ENCODE data around the gene CALML5. TPM values are rescaled to one million over a fixed set of nuclear protein-coding genes. Genes with fewer than 3 reads are reported as not detected.

CALML5 gene
- total RNA-seq, 1 experiment from 2014 or later, result not detected

DNA sequence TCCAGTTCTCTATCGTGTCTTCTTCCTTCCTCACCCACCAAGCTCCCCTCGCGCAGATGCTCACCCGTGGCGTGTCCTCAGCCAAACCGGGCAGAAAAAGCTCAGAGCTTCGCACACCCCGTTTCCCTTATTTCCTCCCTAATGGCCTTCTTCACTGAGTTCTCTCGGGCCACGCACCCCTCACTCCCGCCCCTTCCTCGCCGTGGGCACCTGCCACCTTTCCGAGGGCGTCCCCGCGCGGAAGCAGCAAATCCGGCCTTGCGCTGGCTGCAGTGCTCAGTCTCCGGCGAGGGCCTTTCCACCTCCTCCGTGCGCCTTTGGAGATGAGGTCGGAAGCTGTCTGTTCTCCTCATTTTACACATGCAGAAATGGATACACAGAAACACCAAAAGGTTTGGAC lies 13.0 kb upstream of the CALML5 start:
- no peak overlapping the region; the same call in none of the 2 replicates for H3K27ac Mint-ChIP-seq
- H3K27me3 Mint-ChIP-seq (ENCODE audit: low read depth), result no peaks in the 10 kb centered on the region; the same call in 1 of the 2 replicates
- no peak overlapping the region for H3K4me3 Mint-ChIP-seq
- H3K36me3 Mint-ChIP-seq, result no peaks in the 10 kb centered on the region
- DNase-seq (ENCODE audit: low spot score), result no peak
- ChIA-PET CTCF (no interaction called here), POLR2A (interaction anchor here (0.7 kb wide), 1 partner anchor 669 kb away, joined by 3 read pairs; no protein-coding TSS in a partner anchor)
- ATAC-seq, result no peak
- H3K4me1 Mint-ChIP-seq, result peaks cover 16% of the 10 kb centered on the region
- TF ChIP-seq, protein P1, sequence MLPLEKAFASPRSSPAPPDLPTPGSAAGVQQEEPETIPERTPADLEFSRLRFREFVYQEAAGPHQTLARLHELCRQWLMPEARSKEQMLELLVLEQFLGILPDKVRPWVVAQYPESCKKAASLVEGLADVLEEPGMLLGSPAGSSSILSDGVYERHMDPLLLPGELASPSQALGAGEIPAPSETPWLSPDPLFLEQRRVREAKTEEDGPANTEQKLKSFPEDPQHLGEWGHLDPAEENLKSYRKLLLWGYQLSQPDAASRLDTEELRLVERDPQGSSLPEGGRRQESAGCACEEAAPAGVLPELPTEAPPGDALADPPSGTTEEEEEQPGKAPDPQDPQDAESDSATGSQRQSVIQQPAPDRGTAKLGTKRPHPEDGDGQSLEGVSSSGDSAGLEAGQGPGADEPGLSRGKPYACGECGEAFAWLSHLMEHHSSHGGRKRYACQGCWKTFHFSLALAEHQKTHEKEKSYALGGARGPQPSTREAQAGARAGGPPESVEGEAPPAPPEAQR (CRISPR knock-in tag; IDR thresholded peaks at IDR 0.05), result no peak
- no peak for TF ChIP-seq CBFB (CRISPR knock-in tag; IDR thresholded peaks at IDR 0.05; ENCODE audit: low read depth)
- no peak for TF ChIP-seq ZNF138 (CRISPR knock-in tag; conservative IDR thresholded peaks at IDR 0.05)
- TF ChIP-seq, protein P2, sequence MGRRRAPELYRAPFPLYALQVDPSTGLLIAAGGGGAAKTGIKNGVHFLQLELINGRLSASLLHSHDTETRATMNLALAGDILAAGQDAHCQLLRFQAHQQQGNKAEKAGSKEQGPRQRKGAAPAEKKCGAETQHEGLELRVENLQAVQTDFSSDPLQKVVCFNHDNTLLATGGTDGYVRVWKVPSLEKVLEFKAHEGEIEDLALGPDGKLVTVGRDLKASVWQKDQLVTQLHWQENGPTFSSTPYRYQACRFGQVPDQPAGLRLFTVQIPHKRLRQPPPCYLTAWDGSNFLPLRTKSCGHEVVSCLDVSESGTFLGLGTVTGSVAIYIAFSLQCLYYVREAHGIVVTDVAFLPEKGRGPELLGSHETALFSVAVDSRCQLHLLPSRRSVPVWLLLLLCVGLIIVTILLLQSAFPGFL (CRISPR knock-in tag; IDR thresholded peaks at IDR 0.05; ENCODE audit: borderline replicate concordance), result no peak
- TF ChIP-seq, protein P3, sequence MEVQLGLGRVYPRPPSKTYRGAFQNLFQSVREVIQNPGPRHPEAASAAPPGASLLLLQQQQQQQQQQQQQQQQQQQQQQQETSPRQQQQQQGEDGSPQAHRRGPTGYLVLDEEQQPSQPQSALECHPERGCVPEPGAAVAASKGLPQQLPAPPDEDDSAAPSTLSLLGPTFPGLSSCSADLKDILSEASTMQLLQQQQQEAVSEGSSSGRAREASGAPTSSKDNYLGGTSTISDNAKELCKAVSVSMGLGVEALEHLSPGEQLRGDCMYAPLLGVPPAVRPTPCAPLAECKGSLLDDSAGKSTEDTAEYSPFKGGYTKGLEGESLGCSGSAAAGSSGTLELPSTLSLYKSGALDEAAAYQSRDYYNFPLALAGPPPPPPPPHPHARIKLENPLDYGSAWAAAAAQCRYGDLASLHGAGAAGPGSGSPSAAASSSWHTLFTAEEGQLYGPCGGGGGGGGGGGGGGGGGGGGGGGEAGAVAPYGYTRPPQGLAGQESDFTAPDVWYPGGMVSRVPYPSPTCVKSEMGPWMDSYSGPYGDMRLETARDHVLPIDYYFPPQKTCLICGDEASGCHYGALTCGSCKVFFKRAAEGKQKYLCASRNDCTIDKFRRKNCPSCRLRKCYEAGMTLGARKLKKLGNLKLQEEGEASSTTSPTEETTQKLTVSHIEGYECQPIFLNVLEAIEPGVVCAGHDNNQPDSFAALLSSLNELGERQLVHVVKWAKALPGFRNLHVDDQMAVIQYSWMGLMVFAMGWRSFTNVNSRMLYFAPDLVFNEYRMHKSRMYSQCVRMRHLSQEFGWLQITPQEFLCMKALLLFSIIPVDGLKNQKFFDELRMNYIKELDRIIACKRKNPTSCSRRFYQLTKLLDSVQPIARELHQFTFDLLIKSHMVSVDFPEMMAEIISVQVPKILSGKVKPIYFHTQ (CRISPR knock-in tag; IDR thresholded peaks at IDR 0.05), result no peak
- no peak for TF ChIP-seq PRRX2 (CRISPR knock-in tag; IDR thresholded peaks at IDR 0.05)
- TF ChIP-seq, protein P4, sequence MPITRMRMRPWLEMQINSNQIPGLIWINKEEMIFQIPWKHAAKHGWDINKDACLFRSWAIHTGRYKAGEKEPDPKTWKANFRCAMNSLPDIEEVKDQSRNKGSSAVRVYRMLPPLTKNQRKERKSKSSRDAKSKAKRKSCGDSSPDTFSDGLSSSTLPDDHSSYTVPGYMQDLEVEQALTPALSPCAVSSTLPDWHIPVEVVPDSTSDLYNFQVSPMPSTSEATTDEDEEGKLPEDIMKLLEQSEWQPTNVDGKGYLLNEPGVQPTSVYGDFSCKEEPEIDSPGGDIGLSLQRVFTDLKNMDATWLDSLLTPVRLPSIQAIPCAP (CRISPR knock-in tag; IDR thresholded peaks at IDR 0.05), result no peak
- no peak for TF ChIP-seq ZNF232 (CRISPR knock-in tag; IDR thresholded peaks at IDR 0.05)
- TF ChIP-seq NR3C1 (CRISPR knock-in tag; conservative IDR thresholded peaks at IDR 0.05; ENCODE audit: low read depth), result no peak
- TF ChIP-seq, protein P5, sequence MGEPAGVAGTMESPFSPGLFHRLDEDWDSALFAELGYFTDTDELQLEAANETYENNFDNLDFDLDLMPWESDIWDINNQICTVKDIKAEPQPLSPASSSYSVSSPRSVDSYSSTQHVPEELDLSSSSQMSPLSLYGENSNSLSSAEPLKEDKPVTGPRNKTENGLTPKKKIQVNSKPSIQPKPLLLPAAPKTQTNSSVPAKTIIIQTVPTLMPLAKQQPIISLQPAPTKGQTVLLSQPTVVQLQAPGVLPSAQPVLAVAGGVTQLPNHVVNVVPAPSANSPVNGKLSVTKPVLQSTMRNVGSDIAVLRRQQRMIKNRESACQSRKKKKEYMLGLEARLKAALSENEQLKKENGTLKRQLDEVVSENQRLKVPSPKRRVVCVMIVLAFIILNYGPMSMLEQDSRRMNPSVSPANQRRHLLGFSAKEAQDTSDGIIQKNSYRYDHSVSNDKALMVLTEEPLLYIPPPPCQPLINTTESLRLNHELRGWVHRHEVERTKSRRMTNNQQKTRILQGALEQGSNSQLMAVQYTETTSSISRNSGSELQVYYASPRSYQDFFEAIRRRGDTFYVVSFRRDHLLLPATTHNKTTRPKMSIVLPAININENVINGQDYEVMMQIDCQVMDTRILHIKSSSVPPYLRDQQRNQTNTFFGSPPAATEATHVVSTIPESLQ (CRISPR knock-in tag; IDR thresholded peaks at IDR 0.05), result no peak
- TF ChIP-seq, protein P6, sequence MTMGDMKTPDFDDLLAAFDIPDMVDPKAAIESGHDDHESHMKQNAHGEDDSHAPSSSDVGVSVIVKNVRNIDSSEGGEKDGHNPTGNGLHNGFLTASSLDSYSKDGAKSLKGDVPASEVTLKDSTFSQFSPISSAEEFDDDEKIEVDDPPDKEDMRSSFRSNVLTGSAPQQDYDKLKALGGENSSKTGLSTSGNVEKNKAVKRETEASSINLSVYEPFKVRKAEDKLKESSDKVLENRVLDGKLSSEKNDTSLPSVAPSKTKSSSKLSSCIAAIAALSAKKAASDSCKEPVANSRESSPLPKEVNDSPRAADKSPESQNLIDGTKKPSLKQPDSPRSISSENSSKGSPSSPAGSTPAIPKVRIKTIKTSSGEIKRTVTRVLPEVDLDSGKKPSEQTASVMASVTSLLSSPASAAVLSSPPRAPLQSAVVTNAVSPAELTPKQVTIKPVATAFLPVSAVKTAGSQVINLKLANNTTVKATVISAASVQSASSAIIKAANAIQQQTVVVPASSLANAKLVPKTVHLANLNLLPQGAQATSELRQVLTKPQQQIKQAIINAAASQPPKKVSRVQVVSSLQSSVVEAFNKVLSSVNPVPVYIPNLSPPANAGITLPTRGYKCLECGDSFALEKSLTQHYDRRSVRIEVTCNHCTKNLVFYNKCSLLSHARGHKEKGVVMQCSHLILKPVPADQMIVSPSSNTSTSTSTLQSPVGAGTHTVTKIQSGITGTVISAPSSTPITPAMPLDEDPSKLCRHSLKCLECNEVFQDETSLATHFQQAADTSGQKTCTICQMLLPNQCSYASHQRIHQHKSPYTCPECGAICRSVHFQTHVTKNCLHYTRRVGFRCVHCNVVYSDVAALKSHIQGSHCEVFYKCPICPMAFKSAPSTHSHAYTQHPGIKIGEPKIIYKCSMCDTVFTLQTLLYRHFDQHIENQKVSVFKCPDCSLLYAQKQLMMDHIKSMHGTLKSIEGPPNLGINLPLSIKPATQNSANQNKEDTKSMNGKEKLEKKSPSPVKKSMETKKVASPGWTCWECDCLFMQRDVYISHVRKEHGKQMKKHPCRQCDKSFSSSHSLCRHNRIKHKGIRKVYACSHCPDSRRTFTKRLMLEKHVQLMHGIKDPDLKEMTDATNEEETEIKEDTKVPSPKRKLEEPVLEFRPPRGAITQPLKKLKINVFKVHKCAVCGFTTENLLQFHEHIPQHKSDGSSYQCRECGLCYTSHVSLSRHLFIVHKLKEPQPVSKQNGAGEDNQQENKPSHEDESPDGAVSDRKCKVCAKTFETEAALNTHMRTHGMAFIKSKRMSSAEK (CRISPR knock-in tag; IDR thresholded peaks at IDR 0.05; ENCODE audit: borderline replicate concordance), result no peak
- no peak for TF ChIP-seq GABPB1 (CRISPR knock-in tag; IDR thresholded peaks at IDR 0.05)
- TF ChIP-seq SMAD4 (CRISPR knock-in tag; IDR thresholded peaks at IDR 0.05), result no peak
- TF ChIP-seq, protein P7, sequence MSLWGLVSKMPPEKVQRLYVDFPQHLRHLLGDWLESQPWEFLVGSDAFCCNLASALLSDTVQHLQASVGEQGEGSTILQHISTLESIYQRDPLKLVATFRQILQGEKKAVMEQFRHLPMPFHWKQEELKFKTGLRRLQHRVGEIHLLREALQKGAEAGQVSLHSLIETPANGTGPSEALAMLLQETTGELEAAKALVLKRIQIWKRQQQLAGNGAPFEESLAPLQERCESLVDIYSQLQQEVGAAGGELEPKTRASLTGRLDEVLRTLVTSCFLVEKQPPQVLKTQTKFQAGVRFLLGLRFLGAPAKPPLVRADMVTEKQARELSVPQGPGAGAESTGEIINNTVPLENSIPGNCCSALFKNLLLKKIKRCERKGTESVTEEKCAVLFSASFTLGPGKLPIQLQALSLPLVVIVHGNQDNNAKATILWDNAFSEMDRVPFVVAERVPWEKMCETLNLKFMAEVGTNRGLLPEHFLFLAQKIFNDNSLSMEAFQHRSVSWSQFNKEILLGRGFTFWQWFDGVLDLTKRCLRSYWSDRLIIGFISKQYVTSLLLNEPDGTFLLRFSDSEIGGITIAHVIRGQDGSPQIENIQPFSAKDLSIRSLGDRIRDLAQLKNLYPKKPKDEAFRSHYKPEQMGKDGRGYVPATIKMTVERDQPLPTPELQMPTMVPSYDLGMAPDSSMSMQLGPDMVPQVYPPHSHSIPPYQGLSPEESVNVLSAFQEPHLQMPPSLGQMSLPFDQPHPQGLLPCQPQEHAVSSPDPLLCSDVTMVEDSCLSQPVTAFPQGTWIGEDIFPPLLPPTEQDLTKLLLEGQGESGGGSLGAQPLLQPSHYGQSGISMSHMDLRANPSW (CRISPR knock-in tag; conservative IDR thresholded peaks at IDR 0.05; ENCODE audit: low read depth), result no peak
- TF ChIP-seq, protein P8, sequence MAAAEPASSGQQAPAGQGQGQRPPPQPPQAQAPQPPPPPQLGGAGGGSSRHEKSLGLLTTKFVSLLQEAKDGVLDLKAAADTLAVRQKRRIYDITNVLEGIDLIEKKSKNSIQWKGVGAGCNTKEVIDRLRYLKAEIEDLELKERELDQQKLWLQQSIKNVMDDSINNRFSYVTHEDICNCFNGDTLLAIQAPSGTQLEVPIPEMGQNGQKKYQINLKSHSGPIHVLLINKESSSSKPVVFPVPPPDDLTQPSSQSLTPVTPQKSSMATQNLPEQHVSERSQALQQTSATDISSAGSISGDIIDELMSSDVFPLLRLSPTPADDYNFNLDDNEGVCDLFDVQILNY (CRISPR knock-in tag; IDR thresholded peaks at IDR 0.05), result no peak
- no peak for TF ChIP-seq EMX1 (CRISPR knock-in tag; IDR thresholded peaks at IDR 0.05)
- H3K9me3 Mint-ChIP-seq, result peaks cover 10% of the 10 kb centered on the region

Measured in WTC11 (cell line).